CD4-positive, alpha-beta T cell treated with Interleukin-6 for 4 hours (primary cell): ENCODE measurements around the gene SRRM2.

Experiments used
- DNase-seq: peaks from one replicate; pipeline ENCODE4 v3.0.0-alpha.2; 2020; ENCODE audit warnings: mixed read lengths

Gene SRRM2

DNA sequence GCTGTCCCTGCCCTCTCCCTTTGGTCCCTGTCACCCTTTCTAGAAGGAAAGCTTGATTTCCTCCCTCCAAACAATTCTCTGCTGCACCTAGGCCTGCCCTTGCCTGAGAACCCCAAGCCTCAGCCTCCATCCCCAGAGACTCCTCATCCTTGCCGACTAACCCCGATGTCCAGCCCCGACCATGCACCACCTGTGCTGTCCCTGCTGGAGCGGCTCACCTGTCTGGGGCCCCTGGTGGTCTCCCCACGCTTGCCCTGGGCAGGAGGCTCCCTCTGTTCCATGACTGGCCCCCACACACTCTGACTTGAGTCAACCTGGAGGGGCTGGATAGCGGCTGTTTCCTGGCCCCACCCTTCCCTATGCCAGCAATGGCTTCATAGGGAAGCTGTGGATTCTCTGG is 12.0 kb upstream of the SRRM2 start:
- DNase-seq = no peak

DNA sequence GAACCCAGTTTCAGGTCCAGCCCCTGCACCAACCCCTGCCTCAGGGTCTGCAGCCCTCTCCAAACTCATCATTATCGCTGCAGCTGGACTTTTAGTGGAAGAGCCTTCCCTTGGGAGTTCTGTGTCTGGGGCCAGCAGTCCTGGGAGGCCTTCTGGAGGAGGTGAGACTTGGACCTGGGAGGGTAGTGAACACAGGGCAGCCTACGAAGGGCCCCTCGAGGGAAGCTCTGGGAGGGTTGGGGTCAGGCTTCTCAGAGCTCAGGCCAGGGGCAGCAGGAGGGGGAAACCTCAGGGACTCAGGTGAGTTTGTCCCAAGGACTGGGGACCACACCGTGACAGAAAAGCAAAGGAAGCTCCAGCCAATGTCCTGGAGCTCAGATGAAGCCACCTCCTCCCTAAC is 11.3 kb upstream of the SRRM2 start:
- DNase-seq = no peak

DNA sequence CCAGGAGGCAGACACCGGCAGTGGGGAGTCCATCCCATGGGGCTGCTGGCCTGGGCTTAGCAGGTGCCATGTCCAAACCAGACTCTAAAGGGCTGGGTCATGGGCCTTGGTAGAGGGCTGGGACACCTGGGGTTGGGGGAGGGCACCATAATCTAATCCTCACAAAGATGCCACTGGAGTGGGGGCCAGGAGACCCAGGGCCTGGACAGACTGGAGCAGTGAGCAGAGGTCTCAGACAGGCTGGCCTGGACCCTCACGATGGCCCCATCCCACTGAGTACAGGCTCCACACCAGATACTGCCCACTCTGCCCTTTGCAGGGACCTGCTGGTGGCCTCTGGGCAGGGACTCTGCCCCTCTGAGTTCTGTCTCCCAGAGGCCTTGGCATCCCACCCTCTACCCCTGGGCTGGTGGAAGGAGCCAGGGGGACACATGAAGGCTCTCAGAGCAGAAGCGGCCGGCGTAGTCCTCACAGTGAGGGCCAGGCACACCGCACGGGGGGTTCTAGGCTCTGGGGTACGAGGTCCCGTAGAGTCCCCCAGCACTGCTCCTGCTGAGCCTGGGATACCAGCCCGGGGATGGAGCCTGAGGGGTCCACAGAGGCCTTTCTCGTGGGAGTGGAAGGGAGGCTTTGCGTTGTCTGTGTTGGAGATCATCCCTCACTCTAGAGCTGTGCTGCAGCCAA is 10.0 kb upstream of the SRRM2 start:
- no peak for DNase-seq

DNA sequence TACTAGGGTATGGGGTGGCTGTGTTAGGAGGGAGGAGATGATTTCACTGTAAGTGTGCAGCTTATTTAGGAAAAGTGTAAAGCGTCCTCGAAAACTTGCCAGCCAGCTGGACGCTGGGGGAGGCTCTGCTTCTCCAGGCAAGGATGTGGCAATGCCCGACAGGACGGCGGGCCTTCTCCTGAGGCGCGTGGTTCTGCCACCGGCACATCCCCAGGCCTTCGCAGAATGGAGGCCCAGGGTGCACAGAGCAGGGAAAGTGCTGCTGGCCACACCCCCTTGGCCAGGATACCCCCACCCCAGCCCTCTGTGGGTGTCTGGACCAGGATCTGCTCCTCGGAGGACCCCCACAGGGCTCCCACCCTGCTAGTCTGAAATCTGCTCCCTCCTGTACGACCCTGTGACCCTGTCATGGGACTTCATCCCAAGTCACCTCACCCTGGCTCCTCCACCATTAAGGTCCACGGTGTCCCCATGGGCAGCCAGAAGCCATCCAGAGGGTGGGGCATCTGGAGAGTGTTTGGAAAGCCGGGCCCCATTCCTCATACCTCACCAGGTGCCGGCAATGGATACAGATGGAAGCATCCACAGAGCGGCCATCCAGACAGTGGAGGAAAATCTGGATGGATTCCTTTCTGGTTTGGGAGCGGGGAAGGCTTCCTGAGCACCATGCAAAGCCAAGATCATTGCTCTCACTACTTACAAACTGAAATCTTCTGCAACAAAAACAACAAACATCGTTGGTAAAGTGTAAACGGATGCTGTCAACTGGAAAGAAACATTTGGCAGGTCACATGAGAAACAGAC is 9.2 kb upstream of the SRRM2 start:
- no peak for DNase-seq

DNA sequence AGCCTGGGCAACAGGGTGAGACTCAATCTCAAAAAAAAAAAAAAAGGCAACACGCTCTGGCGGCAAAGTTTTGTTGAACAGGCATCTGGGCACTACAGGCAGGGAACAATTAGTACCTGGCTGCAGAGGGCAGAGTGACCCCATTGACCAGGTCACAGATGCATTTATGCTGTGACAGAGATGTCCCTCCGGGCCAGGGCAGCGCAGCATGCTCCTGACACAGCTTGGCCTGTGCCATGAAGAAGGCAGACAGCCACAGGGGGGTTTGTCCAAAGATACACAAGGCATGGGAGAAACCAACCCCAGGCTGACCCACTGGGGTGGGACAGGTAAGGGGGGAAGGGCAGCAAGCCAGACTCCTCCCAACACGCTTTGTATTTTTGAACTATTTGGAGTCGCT is 7.7 kb upstream of the SRRM2 start:
- no peak for DNase-seq

DNA sequence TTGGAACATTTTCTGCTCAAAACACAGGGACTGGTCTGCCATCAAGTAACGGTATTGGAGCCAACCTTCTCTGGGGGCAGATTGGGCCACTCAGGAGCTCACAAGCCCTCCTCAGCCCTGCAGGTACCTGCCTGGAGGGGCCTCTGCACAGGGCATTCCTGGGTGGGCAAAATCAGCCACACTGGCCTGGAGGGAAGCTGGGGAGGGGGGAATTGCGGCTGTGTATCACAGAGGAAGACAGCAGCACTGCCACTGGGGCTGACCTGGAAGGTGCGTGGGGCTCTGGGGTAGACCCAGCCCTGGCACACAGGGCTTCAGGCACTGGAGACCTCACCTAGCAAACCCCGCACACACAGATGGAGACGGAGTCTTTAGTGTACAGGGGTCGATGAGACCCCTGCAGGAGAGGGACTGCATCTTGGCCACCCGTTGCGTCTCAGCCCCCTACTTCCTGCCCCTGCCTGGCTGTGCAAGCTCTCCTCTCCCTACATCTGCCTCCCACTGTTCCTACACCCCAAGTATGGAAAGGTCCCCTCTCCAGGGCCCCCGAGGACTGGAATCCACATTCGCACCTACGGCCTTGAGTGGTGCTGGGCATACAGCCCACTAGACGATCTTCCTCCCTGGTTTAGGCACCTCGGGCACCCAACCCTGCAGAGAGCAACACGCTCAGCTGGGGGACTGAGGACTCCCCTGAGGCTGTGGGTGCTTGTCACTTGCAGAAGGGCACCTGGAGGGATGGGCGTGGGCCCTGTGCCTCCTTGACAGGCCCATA is 7.1 kb upstream of the SRRM2 start:
- no peak for DNase-seq

DNA sequence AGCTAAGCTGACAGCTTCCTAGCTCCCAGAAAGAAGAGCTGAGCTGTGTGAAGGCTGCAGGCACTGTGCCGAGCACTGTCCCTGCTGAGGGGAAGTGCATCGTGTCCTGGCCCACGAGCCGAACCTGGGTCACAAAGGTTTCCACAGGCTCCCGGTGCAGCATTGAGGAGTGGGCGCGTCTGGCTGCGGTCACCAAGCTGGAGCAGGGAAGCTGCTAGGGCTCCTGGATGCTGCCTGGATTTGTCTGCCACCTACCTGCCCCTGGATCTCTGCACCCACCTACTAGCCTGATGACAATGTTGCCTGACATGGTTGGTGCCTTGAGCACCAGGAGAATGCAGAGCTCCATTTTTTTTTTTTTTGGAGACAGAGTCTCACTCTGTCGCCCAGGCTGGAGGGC is 6.5 kb upstream of the SRRM2 start:
- no peak for DNase-seq

DNA sequence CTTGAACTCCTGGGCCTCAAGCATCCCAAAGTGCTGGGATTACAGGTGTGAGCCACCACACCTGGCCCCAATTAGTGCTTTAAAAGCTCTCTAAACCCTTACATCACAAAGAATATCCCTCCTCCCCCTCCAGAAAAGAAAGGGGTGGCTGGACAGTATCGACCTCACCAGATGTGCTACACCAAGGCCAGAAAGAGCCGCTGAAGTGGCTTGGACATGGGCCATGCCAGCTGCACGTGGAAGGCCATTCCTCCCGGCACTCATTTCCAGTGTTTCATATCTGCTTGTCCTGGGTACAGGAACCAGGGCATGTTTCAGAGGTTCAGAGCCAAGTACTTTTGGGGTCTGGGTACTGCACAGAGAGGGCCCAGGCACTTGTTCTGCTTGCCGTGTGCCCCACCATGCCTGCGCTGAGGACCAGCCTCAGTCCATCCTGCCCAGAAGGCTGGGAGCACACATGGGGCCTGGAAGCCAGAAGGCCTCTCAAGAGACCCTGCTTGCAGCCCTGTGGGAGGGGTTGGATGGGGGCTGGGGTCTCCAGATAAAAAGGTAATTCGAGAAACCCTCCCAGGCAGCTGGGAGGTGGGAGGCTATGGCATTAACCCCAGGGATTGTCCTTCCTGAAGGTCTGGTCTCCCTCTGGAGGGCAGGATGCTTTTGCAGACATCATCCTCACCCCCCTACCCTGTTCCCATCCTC is 3.5 kb upstream of the SRRM2 start:
- DNase-seq = no peak

DNA sequence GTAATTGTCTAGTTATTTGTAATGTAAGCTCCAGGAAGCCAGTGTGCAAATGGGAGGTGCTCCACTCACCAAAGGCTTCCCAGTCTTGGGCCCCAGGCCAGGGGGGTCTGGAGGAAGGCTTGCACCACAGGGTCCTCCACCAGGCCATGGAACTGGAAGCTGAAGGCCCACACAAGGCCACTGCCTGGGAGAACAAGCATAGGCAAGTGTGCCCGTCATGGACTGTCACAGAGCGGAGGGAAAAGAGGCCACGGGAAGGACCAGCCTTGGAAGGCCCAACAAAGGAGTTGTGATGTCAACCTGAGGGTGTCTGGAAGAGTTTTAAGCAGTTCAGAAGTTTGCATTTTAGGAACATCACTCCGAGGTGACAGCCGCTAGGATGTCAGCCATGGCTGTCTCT is 3.0 kb upstream of the SRRM2 start:
- no peak for DNase-seq

DNA sequence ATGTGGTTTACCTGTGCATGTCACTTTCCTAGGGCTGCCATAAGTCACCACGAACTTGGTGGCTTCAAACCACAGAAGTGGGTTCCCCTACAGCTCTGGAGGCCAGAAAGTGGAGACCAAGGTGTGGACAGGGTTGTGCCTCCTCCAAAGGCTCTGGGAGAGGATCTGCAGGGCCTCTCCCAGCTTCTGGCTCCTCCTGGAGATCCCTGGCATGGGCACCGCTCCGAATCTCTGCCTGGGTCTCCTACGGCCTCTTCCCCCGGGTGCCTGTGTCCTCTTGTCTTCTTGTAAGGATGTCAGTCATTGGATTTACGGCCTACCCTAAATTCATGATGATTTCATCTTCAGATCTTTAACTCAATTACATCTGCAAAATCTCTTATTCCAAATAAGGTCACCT is 2.5 kb upstream of the SRRM2 start:
- DNase-seq = no peak

DNA sequence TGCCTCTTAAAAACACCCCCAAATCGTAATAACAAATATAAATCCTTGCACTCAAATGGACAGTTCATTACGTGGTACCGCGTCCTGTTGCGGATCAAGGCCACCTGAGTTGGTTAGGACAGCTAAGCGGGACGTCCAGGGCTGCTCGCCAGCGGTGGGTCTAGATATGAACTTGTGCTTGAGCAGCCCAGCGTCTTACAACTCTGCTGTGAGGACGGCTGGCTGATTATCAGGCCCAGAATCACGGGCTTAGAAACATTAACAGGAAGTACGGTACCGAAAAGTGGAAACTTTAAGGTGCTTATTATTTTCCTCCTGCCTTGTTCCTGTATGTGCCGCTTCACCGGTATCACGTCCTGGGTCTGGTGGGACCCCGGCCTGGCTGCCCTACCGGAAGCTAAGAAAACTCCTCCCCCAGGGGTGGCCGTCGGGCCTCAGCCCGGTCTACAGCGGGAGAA is 832 bp upstream of the SRRM2 start:
- DNase-seq = no peak

DNA sequence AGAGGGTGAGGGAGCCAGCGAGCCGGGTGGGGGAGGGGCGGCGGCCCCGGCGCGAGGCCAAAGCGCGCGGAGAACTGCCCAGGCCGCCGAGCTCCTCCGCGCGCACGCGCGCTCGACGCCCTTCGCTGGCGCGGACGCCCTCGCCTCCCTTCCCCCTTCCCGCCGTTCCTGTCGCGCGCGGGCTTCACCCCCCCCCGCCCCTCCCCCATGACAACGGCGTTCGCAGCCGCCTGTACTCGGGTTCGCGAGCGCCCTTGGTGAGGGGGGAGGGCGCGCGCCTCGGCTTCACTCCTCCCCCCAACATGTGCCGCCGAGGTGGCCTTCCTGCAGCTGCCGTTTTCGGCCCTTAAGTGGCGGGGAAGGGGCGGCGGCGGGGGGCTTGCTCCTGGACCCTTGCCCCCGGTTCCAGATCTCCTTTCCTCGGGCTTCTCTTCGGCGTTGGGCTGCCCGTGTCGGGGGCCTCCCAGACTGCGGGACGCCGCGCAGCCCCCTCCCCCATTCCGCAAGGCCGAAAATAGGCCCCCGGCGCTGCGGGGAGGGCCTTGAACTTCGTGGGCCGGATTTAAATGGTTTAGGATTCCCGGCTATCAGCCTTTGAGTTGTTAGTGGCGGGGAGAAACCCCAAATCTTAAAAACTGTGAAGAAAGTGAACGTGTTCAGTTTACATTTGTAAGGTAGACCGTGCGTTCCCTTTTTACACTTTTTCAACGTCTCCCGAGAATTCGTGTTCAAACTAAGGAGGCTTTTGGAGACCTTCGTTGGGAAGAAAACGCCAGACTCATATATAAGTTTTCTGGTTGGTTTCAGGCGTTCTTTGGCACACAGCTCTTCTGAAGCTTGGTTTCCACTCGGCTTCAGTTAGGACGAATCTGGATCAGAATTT is 653 bp downstream of the SRRM2 start:
- DNase-seq = peak; percentile 70

DNA sequence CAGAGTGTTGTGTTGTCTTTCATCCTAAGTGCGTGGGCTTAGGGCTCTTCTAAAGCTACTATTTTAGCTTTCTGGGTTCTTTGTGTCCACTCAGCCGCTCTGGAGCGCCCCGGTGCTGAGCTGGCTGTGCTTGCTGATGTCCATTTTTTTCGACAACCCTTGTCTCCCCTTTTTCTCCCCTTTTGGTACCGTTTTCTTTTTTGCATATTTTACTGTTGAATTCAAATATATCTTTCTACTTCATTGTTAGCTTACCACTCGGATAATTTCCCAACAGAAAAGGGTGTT is 1.2 kb downstream of the SRRM2 start:
- DNase-seq = no peak

DNA sequence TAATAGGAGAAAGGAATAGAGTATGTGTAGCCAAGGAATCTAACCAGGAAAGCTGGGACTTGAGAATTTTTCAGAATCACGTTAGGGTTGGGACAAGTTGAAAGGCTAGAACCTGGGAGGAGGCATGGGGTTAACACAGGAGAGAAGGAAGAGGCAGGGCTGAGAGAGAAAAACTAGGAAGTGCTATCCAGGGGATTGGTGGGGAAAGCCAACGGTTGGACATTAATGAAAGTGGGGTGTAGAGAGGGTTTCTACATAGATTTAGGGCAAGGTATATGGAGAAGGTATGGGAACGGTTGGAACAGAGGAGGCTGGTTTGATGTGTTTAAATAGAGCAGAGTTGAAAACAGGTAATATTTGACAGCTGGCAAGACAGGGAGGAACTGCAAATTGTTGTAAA is 2.7 kb downstream of the SRRM2 start:
- DNase-seq = no peak

DNA sequence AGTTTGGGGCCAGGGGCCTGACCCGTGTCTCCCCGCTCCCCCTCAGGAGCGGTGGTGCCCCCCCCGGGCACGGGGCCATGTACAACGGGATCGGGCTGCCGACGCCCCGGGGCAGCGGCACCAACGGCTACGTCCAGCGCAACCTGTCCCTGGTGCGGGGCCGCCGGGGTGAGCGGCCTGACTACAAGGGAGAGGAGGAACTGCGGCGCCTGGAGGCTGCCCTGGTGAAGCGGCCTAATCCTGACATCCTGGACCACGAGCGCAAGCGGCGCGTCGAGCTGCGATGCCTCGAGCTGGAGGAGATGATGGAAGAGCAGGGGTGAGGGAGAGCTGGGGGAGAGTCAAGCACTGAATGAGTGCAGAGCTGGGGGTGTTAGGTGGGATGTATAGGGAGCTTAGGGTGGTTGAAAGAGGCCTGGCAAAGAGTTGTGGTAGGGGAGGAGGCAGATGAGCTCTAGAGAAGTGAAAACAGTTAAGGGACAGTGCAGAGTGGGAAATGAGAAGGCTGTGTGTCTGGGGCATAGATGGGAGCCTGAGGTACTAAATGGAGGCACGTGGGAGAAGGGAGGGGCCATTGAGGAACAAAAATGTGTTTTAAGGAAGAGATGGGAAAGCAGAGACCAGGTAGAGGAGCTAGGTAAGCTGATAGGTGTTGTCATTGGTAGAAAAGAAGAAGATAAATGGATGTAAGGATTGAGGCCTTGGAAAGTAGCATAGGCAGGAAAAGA is 4.0 kb downstream of the SRRM2 start:
- DNase-seq = no peak

DNA sequence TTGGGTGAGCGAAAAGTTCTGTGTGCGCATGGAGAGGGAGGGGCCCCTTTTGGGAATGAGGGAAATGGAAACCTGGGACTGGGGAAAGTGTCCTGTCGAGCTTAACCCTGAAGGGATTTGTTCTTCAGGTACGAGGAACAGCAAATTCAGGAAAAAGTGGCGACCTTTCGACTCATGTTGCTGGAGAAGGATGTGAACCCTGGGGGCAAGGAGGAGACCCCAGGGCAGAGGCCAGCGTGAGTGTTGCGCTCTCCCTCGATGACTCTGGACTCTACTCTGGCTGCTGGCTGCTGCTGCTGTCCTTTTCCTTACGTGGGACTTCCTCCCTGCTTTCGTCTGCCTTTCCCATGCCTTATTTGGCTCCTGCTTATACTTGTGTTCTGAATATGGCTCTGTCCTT is 4.9 kb downstream of the SRRM2 start:
- no peak for DNase-seq

DNA sequence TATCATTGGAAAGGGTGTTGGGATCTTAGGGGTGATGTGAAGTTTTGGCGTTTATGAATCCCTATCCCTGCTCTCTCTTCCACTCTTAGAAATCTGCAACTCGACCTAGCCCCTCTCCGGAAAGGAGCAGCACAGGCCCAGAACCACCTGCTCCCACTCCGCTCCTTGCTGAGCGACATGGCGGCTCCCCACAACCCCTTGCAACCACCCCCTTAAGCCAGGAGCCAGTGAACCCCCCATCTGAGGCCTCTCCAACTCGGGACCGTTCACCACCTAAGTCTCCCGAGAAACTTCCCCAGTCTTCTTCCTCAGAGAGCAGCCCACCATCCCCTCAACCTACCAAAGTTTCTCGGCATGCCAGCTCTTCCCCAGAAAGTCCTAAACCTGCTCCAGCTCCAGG is 9.0 kb downstream of the SRRM2 start:
- no peak for DNase-seq

DNA sequence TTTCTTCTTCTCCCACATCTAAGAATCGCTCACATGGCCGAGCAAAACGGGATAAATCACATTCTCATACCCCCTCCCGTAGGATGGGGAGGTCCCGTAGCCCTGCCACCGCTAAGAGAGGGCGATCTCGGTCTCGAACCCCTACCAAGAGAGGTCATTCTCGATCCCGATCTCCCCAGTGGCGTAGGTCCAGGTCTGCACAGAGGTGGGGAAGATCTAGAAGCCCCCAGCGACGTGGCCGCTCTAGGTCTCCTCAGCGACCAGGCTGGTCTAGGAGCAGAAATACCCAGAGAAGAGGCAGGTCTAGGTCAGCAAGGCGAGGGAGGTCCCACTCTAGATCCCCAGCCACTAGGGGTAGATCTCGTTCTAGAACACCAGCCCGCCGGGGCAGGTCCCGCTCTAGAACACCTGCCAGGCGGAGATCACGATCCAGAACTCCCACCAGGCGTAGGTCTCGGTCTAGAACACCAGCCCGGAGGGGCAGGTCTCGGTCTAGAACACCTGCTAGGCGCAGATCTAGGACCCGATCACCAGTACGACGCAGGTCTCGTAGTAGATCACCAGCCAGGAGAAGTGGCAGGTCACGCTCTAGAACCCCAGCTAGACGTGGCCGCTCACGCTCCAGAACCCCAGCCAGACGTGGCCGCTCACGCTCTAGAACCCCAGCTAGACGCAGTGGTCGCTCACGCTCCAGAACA is 9.6 kb downstream of the SRRM2 start:
- DNase-seq = no peak

DNA sequence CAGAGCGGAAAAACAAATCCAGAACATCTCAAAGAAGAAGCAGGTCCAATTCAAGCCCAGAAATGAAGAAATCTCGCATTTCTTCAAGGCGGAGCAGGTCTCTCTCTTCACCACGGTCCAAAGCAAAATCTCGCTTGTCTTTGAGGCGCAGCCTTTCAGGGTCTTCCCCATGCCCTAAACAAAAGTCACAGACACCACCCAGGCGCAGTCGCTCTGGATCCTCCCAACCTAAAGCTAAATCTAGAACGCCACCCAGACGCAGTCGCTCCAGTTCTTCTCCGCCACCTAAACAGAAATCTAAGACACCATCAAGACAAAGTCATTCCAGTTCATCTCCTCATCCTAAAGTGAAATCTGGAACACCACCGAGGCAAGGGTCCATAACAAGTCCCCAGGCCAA is 10.3 kb downstream of the SRRM2 start:
- no peak for DNase-seq

DNA sequence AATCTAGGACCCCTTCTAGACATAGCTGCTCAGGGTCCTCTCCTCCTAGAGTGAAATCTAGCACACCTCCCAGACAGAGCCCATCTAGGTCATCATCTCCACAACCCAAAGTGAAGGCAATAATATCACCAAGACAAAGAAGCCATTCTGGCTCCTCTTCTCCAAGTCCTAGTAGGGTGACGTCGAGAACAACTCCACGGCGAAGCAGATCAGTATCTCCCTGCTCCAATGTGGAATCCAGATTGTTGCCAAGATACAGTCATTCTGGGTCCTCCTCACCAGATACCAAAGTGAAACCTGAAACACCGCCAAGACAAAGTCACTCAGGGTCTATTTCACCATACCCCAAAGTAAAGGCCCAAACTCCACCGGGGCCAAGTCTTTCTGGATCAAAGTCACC is 10.7 kb downstream of the SRRM2 start:
- no peak for DNase-seq

DNA sequence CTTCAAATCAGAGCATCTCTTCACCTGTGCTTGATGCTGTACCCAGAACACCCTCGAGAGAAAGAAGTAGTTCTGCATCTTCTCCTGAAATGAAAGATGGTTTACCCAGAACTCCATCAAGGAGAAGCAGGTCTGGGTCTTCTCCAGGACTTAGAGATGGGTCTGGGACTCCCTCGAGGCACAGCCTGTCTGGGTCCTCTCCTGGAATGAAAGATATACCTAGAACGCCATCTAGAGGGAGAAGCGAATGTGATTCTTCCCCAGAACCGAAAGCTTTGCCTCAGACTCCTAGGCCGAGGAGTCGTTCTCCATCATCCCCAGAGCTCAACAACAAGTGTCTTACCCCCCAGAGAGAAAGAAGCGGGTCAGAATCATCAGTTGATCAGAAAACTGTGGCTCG is 12.3 kb downstream of the SRRM2 start:
- DNase-seq = no peak
